Gastroesophageal sphincter (tissue), 3 donors: ENCODE data around the gene CD226.

Experiments
- EP300 ChIP-seq: sonication (generic); formaldehyde crosslinking; IDR thresholded peaks from one replicate; pipeline ENCODE4 v1.6.1; 2017; ENCODE audit warnings: antibody characterized with exemption, mild to moderate bottlenecking
- POLR2A ChIP-seq, 2 donors: fragments of 450-650 bp; IDR thresholded peaks; one replicate each; pipeline ENCODE4 v1.6.1; 2017; ENCODE audit warnings: antibody characterized with exemption in 2 of 2, mild to moderate bottlenecking in 2 of 2, moderate library complexity in 1 of 2
- TF ChIP-seq, protein P1 (sequence below), 4 experiments: fragments of 200-600 bp in 2 of 4; fragments of 450-650 bp in 2 of 4; sonication (generic) in 1 of 4; IDR thresholded peaks; one replicate each; pipeline ENCODE4 v1.5.1; 2017 to 2019; ENCODE audit warnings: antibody characterized with exemption in 4 of 4, mild to moderate bottlenecking in 2 of 4, moderate library complexity in 2 of 4

DNA sequence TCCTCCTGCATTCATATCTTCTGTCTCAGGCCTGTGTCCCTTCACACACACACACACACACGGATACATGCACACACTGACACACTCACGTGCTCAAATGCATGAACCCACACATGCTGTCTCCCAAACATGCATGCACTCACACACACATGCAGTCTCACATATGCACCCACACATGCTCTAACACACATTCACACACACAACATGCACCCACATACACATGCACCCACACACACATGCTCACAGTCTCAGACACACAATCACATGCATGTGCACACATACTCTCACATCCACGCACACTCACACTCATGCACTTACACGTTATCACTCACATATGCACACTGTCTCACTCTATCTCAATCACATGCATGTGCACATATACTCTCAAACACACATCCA lies 1.9 kb upstream of the CD226 start:
- TF ChIP-seq, protein P1, sequence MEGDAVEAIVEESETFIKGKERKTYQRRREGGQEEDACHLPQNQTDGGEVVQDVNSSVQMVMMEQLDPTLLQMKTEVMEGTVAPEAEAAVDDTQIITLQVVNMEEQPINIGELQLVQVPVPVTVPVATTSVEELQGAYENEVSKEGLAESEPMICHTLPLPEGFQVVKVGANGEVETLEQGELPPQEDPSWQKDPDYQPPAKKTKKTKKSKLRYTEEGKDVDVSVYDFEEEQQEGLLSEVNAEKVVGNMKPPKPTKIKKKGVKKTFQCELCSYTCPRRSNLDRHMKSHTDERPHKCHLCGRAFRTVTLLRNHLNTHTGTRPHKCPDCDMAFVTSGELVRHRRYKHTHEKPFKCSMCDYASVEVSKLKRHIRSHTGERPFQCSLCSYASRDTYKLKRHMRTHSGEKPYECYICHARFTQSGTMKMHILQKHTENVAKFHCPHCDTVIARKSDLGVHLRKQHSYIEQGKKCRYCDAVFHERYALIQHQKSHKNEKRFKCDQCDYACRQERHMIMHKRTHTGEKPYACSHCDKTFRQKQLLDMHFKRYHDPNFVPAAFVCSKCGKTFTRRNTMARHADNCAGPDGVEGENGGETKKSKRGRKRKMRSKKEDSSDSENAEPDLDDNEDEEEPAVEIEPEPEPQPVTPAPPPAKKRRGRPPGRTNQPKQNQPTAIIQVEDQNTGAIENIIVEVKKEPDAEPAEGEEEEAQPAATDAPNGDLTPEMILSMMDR (IDR thresholded peaks at IDR 0.05), result no peak
- no peak for TF ChIP-seq POLR2A (IDR thresholded peaks at IDR 0.05)
- TF ChIP-seq EP300, result no peak
